ENCODE measurements around the gene BEND2.

The BEND2 gene

GRCh38 chrX:18172970-18173369 lies 47.7 kb downstream of the BEND2 start:
- no peak for DNase-seq (ENCODE audit: low read depth)
- TF ChIP-seq, protein P1, sequence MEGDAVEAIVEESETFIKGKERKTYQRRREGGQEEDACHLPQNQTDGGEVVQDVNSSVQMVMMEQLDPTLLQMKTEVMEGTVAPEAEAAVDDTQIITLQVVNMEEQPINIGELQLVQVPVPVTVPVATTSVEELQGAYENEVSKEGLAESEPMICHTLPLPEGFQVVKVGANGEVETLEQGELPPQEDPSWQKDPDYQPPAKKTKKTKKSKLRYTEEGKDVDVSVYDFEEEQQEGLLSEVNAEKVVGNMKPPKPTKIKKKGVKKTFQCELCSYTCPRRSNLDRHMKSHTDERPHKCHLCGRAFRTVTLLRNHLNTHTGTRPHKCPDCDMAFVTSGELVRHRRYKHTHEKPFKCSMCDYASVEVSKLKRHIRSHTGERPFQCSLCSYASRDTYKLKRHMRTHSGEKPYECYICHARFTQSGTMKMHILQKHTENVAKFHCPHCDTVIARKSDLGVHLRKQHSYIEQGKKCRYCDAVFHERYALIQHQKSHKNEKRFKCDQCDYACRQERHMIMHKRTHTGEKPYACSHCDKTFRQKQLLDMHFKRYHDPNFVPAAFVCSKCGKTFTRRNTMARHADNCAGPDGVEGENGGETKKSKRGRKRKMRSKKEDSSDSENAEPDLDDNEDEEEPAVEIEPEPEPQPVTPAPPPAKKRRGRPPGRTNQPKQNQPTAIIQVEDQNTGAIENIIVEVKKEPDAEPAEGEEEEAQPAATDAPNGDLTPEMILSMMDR (IDR thresholded peaks at IDR 0.05; ENCODE audit: low read length, missing control alignments): no peak
- no peak overlapping the region for H3K4me3 ChIP-seq (replicated peaks; ENCODE audit: low read depth, low read length)

GRCh38 chrX:18170910-18171309 lies 49.8 kb downstream of the BEND2 start:
- no peak overlapping the region for H3K4me3 ChIP-seq (replicated peaks; ENCODE audit: low read depth, low read length)
- TF ChIP-seq, protein P1 (IDR thresholded peaks at IDR 0.05; ENCODE audit: low read length, missing control alignments): no peak
- no peak for DNase-seq (ENCODE audit: low read depth)

GRCh38 chrX:18166068-18166467 lies 54.6 kb downstream of the BEND2 start:
- H3K4me3 ChIP-seq (replicated peaks; ENCODE audit: low read depth, low read length): no peak overlapping the region
- no peak for DNase-seq (ENCODE audit: low read depth)
- TF ChIP-seq, protein P1 (IDR thresholded peaks at IDR 0.05; ENCODE audit: low read length, missing control alignments): no peak

DNA sequence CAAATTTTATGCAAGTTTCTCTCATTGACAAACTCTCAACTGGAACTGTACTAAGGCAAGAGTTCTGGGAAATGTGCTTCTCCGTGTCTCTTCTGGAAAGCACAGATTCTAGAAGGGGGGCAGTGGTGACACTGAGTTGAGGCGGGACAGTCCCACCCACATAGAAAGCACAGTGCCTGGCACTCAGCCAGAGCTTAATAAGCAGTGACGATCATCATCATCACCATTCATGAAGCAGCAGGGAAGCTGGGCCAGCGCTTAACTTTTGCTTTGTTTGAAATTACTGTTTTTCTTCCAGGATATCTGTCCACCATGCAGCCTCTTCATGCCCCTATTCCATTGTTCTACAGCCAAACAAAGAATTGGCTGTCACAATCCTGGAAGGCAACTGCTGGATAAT lies 60.3 kb downstream of the BEND2 start:
- no peak for DNase-seq (ENCODE audit: low read depth)
- TF ChIP-seq, protein P1 (IDR thresholded peaks at IDR 0.05; ENCODE audit: low read length, missing control alignments): no peak
- no peak overlapping the region for H3K4me3 ChIP-seq (replicated peaks; ENCODE audit: low read depth, low read length)

DNA sequence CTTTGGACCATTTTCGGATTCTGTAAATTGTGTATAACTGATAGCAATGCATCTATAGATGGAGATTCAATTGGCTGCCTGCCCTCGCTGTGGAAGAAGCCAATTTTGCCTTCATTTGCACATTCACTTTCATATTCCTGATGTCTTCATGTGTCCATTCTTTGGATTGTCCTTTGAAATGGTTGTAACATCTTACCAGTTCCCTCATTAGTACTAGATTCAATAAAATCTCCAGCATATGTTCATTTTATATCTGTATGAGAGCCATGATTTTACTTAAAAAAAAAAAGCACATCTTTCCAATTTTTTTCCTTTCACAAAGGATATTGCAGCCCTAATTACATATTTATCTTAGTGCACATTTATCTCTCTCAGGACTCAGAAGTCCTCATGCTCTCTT lies 61.7 kb downstream of the BEND2 start:
- no peak overlapping the region for H3K4me3 ChIP-seq (replicated peaks; ENCODE audit: low read depth, low read length)
- TF ChIP-seq, protein P1 (IDR thresholded peaks at IDR 0.05; ENCODE audit: low read length, missing control alignments): no peak
- no peak for DNase-seq (ENCODE audit: low read depth)

DNA sequence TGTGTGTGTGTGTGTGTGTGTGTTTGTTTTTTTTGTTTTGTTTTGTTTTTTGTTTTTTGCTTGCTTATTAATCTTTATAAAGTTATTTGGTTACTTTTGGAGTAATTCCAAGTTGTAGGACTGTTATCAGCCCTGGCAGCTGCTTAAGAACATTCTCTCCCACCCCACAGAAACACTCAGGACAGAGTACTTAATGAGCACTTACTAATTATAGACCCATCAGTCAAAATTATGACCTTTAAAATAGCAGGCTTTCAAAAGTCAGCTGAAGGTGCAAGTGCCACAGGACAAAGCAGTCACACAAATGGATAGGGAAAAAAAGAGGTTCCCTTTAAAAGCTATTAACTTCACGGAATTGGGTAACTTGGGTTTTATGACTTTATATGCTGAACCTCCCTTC lies 69.0 kb downstream of the BEND2 start:
- TF ChIP-seq, protein P1 (IDR thresholded peaks at IDR 0.05; ENCODE audit: low read length, missing control alignments): no peak
- no peak for DNase-seq (ENCODE audit: low read depth)
- no peak overlapping the region for H3K4me3 ChIP-seq (replicated peaks; ENCODE audit: low read depth, low read length)

DNA sequence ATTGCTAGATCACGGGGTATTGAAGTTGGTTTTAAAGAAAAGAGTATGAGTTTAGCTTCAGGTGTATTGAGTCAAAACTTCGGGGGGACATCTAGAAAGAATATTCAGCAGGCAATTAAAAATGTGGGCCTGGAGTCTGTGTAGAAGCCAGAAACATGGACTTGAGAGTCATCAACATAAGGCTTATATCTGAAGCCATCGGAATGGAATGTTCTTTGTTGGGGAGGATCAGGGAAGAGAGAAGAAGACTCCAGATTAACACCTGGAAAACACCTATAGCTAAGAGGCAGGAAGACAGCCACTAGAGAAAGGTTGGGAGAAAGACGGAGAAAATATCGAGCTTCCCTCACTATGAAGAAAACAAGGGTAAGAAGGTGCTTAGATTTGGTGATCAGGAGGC lies 69.5 kb downstream of the BEND2 start:
- no peak for DNase-seq (ENCODE audit: low read depth)
- no peak overlapping the region for H3K4me3 ChIP-seq (replicated peaks; ENCODE audit: low read depth, low read length)
- TF ChIP-seq, protein P1 (IDR thresholded peaks at IDR 0.05; ENCODE audit: low read length, missing control alignments): no peak
